CD14-positive monocyte (primary cell): Measurements from ENCODE around the gene TBL1XR1. TPM values are rescaled to one million over a fixed set of nuclear protein-coding genes. Genes with fewer than 3 reads are reported as not detected.

ENCODE experiments used
- DNase-seq, 3 donors: peaks; one replicate each; pipeline ENCODE4 v3.0.0-alpha.2; 2011 to 2022
- H2AFZ ChIP-seq: 2 replicates; pipeline ENCODE4 v1.6.0; 2012; ENCODE audit warnings: mild to moderate bottlenecking, low read depth, low read length, inconsistent platforms; ENCODE audit not compliant: insufficient read depth, poor library complexity, severe bottlenecking
- H3K27ac ChIP-seq, 2 donors: 1 replicate in 1 of 2; 2 replicates in 1 of 2; pipeline ENCODE4 v1.5.1; 2012 to 2013; ENCODE audit warnings: low read length in 2 of 2, control low read depth in 1 of 2, inconsistent platforms in 1 of 2, low read depth in 1 of 2, mild to moderate bottlenecking in 1 of 2
- H3K27me3 ChIP-seq, 2 donors: one replicate each; pipeline versions ENCODE4 v1.6.0 to v1.6.1; 2011 to 2013; ENCODE audit warnings: low read length in 2 of 2; ENCODE audit not compliant: control insufficient read depth in 2 of 2, insufficient read depth in 2 of 2
- H3K36me3 ChIP-seq, 2 donors: replicated peaks in 1 of 2; 1 replicate in 1 of 2; 2 replicates in 1 of 2; pipeline versions ENCODE4 v1.5.1 to v1.6.1; 2012 to 2013; ENCODE audit warnings: low read length in 2 of 2, control low read depth in 1 of 2, inconsistent platforms in 1 of 2, mild to moderate bottlenecking in 1 of 2; ENCODE audit not compliant: insufficient read depth in 2 of 2, control insufficient read depth in 1 of 2
- H3K4me1 ChIP-seq, 2 donors: 1 replicate in 1 of 2; 2 replicates in 1 of 2; pipeline versions ENCODE4 v1.5.1 to v1.6.1; 2012 to 2013; ENCODE audit warnings: low read length in 2 of 2, control low read depth in 1 of 2, inconsistent platforms in 1 of 2, mild to moderate bottlenecking in 1 of 2, moderate library complexity in 1 of 2; ENCODE audit not compliant: insufficient read depth in 2 of 2, control insufficient read depth in 1 of 2
- H3K4me2 ChIP-seq: replicated peaks from 2 replicates; pipeline ENCODE3; 2012; ENCODE audit warnings: low read length, moderate library complexity, mild to moderate bottlenecking; ENCODE audit not compliant: poor library complexity, severe bottlenecking; ENCODE audit errors: extremely low read depth
- H3K4me3 ChIP-seq, 3 experiments: fragments of 200-600 bp in 1 of 3; sonication (generic) in 1 of 3; replicated peaks in 1 of 3; 1 replicate in 2 of 3; 2 replicates in 1 of 3; pipeline ENCODE4 v1.5.1; 2011 to 2013; ENCODE audit warnings: low read length in 3 of 3, mild to moderate bottlenecking in 3 of 3, control low read depth in 2 of 3, low read depth in 2 of 3, inconsistent platforms in 1 of 3, moderate library complexity in 1 of 3
- H3K79me2 ChIP-seq: 2 replicates; pipeline ENCODE4 v1.6.0; 2012; ENCODE audit warnings: mild to moderate bottlenecking, control low read depth, inconsistent platforms, low read length, moderate library complexity; ENCODE audit not compliant: insufficient read depth
- H3K9ac ChIP-seq: 2 replicates; pipeline ENCODE4 v1.6.0; 2017; ENCODE audit warnings: low read length, mild to moderate bottlenecking; ENCODE audit not compliant: insufficient read depth, poor library complexity, severe bottlenecking
- H3K9me3 ChIP-seq, 2 donors: replicated peaks in 1 of 2; 1 replicate in 1 of 2; 2 replicates in 1 of 2; pipeline versions ENCODE4 v1.5.1 to v1.6.1; 2012 to 2013; ENCODE audit warnings: low read length in 2 of 2, control low read depth in 1 of 2; ENCODE audit not compliant: control insufficient read depth in 1 of 2, insufficient read depth in 1 of 2
- H4K20me1 ChIP-seq: 2 replicates; pipeline ENCODE4 v1.6.0; 2012; ENCODE audit warnings: mild to moderate bottlenecking, low read length, control low read depth, moderate library complexity; ENCODE audit not compliant: insufficient read depth
- H3K27ac Mint-ChIP-seq, 7 donors: one replicate each; pipeline ENCODE4 v1.8.0; 2020; ENCODE audit warnings: mild to moderate bottlenecking in 7 of 7, mixed read lengths in 7 of 7, moderate library complexity in 6 of 7, inconsistent platforms in 2 of 7
- H3K27me3 Mint-ChIP-seq, 3 donors: one replicate each; pipeline ENCODE4 v1.8.0; 2021 to 2022; ENCODE audit warnings: low read depth in 3 of 3, mild to moderate bottlenecking in 3 of 3, mixed read lengths in 3 of 3, moderate library complexity in 3 of 3, inconsistent platforms in 1 of 3
- H3K36me3 Mint-ChIP-seq, 2 donors: one replicate each; pipeline ENCODE4 v1.8.0; 2020; ENCODE audit warnings: mixed read lengths in 2 of 2, inconsistent platforms in 1 of 2, mild to moderate bottlenecking in 1 of 2
- H3K4me1 Mint-ChIP-seq: one replicate; pipeline ENCODE4 v1.8.0; 2020; ENCODE audit warnings: mild to moderate bottlenecking, mixed read lengths
- H3K4me3 Mint-ChIP-seq, 2 donors: one replicate each; pipeline ENCODE4 v1.8.0; 2020; ENCODE audit warnings: mild to moderate bottlenecking in 2 of 2, mixed read lengths in 2 of 2, moderate library complexity in 1 of 2
- H3K9me3 Mint-ChIP-seq, 7 donors: one replicate each; pipeline ENCODE4 v1.8.0; 2020 to 2022; ENCODE audit warnings: mixed read lengths in 7 of 7, mild to moderate bottlenecking in 6 of 7, moderate library complexity in 6 of 7, inconsistent platforms in 2 of 7
- WGBS: methylation state at CpG from one replicate; pipeline ENCODE4 v1.1.5; 2013; ENCODE audit warnings: missing lambda C conversion rate; ENCODE audit not compliant: insufficient coverage; 5-methylcytosine and 5-hydroxymethylcytosine counted together
- intact Hi-C, 2 donors: fragments of 100-400 bp; cut with micrococcal nuclease; formaldehyde crosslinking; loops; one replicate each; pipeline versions ENCODE4 v1.15.0 to v1.15.1; 2023
- polyA plus RNA-seq, 3 donors: library from polyadenylated mRNA; depleted of rRNA in 1 of 3; unstranded in 2 of 3; stranded (reverse) in 1 of 3; fragments of 300-500 nt in 2 of 3; fragments of >200 nt in 1 of 3; fragmentation: Illumina TruSeq in 2 of 3; gene quantifications; 1 replicate in 2 of 3; 2 replicates in 1 of 3; pipeline ENCODE4 v1.2.3, GENCODE V29; 2012 to 2021
- TF ChIP-seq, protein P1 (sequence below): fragments of 200-600 bp; IDR thresholded peaks from one replicate; pipeline ENCODE4 v1.8.0; 2022; ENCODE audit warnings: antibody characterized with exemption, mild to moderate bottlenecking

Gene TBL1XR1
- polyA plus RNA-seq, 3 donors: 10.2 to 20.4 (median 18.3) TPM

DNA sequence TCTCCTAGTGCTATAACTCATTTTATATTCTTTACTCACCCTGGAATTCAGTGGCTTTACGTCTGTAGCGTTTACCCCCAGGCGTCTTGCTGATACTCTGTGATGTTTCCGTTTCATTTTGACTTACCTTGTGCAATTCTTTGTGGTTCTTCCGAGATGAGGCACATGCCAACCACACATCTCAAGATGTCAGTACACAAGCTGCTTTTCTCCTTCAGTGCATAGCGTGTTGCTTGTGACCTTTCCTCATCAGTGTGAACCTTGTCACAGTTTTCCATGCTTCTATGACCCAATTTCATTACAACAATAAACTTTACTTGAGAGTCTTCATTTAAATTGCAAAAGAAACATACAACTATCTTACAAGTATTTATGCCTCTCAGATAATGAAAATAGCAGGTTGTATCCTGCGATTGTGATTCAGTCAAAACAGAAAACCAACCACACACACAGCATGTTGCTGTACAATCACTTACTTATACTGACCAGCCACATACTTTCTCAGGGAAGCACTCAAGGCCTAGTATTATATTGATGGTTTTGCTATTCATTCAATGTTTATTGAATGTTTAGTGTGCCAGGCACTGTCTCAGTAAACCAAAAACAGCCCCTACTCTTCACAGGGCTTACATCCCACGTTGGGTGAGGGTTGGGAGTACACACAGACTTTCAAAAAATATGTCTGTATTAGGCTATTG, 4.6 kb upstream of the TBL1XR1 start:
- Mint-ChIP-seq H3K4me1 (peaks cover 21% of the 10 kb centered on the region), H3K36me3 (no peaks in the 10 kb centered on the region), H3K4me3 (peak overlapping the region; percentile 4 to 66), H3K27ac (peak overlapping the region in 4 of 7 donors; percentile 25 to 63 (median 48)), H3K9me3 (peaks cover 0 to 7% (median 6%) of the 10 kb centered on the region in 7 donors), H3K27me3 (no peaks in the 10 kb centered on the region)
- H3K4me1 ChIP-seq: peaks cover 13 to 21% of the 10 kb centered on the region in 2 donors
- TF ChIP-seq, protein P1, sequence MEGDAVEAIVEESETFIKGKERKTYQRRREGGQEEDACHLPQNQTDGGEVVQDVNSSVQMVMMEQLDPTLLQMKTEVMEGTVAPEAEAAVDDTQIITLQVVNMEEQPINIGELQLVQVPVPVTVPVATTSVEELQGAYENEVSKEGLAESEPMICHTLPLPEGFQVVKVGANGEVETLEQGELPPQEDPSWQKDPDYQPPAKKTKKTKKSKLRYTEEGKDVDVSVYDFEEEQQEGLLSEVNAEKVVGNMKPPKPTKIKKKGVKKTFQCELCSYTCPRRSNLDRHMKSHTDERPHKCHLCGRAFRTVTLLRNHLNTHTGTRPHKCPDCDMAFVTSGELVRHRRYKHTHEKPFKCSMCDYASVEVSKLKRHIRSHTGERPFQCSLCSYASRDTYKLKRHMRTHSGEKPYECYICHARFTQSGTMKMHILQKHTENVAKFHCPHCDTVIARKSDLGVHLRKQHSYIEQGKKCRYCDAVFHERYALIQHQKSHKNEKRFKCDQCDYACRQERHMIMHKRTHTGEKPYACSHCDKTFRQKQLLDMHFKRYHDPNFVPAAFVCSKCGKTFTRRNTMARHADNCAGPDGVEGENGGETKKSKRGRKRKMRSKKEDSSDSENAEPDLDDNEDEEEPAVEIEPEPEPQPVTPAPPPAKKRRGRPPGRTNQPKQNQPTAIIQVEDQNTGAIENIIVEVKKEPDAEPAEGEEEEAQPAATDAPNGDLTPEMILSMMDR: no peak
- peak overlapping the region; percentile 36 for H3K4me2 ChIP-seq
- WGBS: 0% methylated on average over 6 of the region's 8 CpGs
- peak overlapping the region in 1 of 2 donors; percentile 59 for H3K27ac ChIP-seq
- intact Hi-C loops: no loop called here
- H4K20me1 ChIP-seq: no peaks in the 10 kb centered on the region
- H3K9me3 ChIP-seq: peaks cover 0 to 9% of the 10 kb centered on the region in 2 donors
- H3K79me2 ChIP-seq: peaks cover 1% of the 10 kb centered on the region
- H2AFZ ChIP-seq: no peak overlapping the region
- no peaks in the 10 kb centered on the region for H3K27me3 ChIP-seq
- H3K4me3 ChIP-seq: peak overlapping the region in 1 of 3 experiments; percentile 23
- no peak overlapping the region for H3K9ac ChIP-seq
- H3K36me3 ChIP-seq: no peaks in the 10 kb centered on the region
- peak; percentile 62 to 72 (median 70) for DNase-seq

DNA sequence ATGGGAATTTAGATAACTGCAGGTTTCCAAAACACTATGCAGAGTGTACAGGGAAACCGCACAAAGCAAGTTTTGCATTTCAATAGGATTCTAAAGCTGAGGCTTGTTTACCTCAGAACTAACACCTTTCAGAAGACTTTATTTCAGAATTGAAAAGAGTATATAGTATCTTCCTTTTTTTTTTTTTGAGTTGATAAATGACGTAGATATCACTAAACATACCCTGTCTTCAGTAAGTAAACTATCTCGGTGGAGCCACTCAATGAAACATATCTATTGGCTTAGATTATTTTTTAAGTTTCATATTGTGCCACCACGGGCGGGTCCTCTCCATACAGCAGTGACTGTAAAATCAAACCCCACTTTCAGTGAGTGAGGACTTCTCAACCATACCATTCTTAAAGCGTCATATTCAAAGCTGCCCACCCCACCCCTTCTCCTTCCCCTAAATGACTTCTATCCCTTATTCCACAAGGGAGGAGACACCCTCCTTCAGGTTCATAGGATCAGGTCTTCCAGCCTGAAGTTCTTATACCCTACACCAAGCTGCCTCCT, 2.0 kb upstream of the TBL1XR1 start:
- Histone ChIP-seq H3K79me2 (peaks cover 27% of the 10 kb centered on the region), H2AFZ (no peak overlapping the region), H3K27ac (no peak overlapping the region), H3K4me3 (no peak overlapping the region), H3K4me1 (peaks cover 22 to 39% of the 10 kb centered on the region in 2 donors), H3K9me3 (peaks cover 0 to 8% of the 10 kb centered on the region in 2 donors), H4K20me1 (no peaks in the 10 kb centered on the region), H3K9ac (no peak overlapping the region), H3K27me3 (no peaks in the 10 kb centered on the region), H3K4me2 (no peak overlapping the region), H3K36me3 (no peaks in the 10 kb centered on the region)
- intact Hi-C loops: loop anchor here (5.0 to 10.0 kb wide), 5 partner anchors 56 to 406 kb away; no protein-coding TSS in a partner anchor
- Mint-ChIP-seq H3K27ac (no peak overlapping the region), H3K4me3 (no peak overlapping the region), H3K27me3 (no peaks in the 10 kb centered on the region), H3K9me3 (peaks cover 0 to 6% (median 4%) of the 10 kb centered on the region in 7 donors), H3K36me3 (no peaks in the 10 kb centered on the region), H3K4me1 (peaks cover 31% of the 10 kb centered on the region)
- no CpG with 5 or more reads among the region's 6 CpGs for WGBS
- TF ChIP-seq, protein P1: no peak
- DNase-seq: no peak
